Posterior cingulate gyrus (tissue), 11 donors: ENCODE data around the gene WDR27.
"Not testable (repeated sequence)": the region's sequence is repeated elsewhere in the genome, so short reads cannot be mapped to it uniquely, and the experiment has no call there.

Experiments
- DNase-seq, 10 donors: peaks; one replicate each; pipeline versions ENCODE4 v3.0.0 to v3.0.0-alpha.2; 2020 to 2021; ENCODE audit warnings: mixed read lengths in 3 of 10
- intact Hi-C: fragments of 100-400 bp; cut with DNase I; formaldehyde crosslinking; loops from one replicate; pipeline ENCODE4 v1.15.1; 2023

The WDR27 gene

DNA sequence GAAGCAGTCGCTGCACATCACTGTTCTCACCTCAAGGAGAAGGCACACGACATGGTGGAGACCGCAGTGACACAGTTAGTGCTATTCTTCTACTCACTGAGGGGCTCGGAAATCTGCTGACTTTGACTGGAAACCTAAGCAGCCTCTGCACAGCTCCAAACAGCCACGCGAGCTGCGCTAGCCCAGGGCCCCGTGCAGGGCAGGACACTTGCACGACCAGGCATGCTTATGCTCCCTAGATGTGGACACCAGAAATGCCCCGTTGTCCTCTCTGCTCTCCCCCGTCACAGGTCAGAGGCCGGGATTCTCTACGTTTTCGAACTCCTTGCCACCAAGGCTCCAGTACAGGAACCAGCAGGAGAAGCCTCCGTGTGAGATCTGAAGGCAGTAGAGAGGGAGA is 201.1 kb downstream of the WDR27 start:
- intact Hi-C loops: no loop called here
- peak in 1 of 10 donors; percentile 59 for DNase-seq

DNA sequence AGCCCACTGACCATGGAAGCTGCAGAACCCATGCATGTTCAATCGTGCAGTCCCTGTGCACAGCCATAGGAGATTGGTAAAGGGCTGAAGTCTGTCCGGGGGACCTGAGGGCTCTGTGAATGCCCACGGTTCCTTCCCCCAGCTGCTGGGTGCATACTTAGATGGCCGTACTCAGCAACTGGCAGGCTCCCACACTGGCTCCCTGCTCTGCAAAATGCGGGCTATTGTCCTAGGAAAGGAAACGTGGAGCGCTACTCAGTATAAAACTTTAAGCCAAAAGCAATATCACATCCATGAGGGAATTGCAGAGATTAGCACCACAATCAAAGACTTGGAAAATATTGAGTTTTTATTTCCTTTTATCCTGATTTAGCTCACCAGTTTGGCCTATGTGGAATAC is 202.0 kb downstream of the WDR27 start:
- DNase-seq: peak in 4 of 10 donors; percentile 32 to 80 (median 54)
- intact Hi-C loops: no loop called here

DNA sequence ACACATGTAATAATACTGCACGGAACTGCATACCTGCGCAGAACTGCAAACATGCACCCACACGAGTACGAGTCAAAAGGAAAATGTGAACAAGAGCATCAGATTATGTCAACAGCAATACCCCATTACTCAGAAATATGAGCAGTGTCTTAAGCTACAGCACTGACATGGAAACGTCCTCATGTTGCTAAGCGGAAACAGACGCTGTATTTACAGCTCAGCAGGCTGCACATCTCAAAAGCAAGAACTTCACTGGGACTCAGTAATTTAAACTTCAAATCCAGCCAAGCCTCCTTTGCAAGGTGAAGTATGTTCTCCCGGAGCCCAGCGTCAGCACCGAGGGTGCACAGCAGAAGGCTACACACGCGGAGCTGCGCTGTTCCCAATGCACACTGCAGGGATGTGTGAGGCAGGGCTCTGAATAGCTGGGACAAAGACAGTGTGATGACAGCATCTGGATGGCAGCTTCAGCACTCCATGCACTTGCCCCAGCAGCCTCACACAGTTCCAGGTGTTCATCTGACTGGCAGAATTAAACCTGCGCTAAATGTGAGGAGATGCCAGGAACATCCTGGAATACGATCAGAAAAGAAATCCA is 202.8 kb downstream of the WDR27 start:
- peak in 4 of 10 donors; percentile 18 to 91 (median 52) for DNase-seq
- intact Hi-C loops: no loop called here

DNA sequence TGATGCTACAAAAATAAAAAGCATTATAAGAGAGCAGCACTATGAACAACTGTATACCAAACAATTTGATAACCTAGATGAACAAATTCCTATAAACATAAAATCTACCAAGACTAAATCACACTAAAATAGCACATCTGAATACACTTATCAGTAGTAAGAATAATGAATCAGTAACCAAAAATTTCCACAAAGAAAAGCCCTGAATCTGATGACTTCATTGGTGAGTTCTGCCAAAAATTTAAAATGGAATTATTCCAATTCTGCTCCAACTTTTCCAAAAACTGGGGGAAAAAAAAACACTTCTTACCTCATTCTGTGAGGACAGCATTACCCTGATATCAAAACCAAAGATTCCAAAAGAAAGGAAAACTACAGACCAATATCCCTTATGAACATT is 206.2 kb downstream of the WDR27 start:
- intact Hi-C loops: no loop called here
- DNase-seq: no peak

DNA sequence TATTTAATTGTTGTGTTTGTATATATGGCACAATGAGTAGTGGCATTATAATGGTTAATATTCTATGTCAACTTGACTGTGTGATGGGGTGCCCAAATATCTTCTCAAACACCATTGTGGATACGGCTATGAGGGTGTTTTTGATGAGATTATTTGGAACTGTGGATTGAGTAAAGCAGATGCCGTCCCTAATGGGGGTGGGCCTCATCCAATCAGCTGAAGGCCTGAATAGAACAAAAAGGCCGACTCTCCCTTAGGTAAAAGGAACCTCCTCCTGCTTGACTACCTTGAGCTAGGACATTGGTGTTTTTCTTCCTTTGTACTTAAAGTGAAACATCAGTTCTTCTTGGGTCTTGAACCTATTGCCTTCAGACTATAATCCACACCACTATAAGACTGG is 207.8 kb downstream of the WDR27 start:
- no peak for DNase-seq
- intact Hi-C loops: no loop called here

DNA sequence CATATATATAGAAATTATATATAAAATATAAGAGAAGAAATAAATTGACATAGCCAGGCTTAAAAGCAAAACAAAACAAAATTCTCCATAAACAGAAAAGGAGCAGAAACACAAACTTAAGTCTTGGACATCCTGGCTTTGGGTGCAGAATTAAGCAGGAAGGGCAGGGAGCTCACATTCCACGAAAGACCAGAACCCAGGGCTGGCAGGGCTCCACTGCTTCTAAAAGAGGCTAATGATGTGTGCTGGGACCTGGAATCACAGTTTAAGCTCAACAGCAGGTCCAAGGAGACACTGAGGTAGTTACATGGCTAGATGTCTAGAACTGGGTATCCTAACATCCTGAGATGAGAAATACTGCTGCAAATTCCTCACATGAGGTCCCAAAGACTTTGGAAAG is 210.3 kb downstream of the WDR27 start:
- intact Hi-C loops: no loop called here

DNA sequence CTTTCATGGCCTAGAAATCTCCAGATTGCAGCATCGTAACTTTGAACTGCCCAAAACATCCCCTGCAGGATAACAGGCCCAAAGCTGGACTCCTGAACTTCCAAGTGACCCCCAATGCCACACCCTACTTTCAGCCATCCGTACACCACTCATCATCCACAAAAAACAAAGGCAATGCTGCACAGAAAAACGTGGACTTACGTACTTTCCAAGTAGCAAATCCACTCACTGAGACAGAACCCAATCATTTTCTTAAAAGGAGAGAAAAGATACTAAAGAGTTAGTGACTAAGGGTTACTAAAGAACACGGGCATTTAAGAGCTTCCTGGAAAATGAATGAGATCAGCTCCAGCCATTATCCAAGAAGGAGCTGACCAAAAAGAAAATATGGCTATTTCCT is 211.0 kb downstream of the WDR27 start:
- intact Hi-C loops: no loop called here
- no peak for DNase-seq

More for the DNA sequence above, 210.3 kb downstream of the WDR27 start:
- no peak for DNase-seq

DNA sequence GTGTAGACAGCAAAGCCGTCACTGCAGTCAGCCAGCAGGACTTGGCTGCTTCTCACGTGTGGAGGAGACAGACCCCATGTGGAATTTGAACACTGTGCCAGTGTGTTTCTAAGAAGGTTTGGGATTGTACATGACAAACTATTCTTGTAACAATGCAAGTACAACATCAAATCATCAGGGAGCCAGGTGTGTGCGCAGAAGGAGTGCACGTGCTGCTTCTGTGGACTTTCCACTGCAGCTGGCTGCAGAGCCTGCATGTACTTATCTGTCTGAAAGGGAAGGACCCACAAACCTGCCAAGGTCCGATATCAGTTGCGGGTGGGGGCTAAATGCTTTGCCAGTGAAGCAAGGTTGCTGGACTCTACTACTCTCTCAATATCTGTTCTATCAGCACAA is 211.6 kb downstream of the WDR27 start:
- intact Hi-C loops: no loop called here

DNA sequence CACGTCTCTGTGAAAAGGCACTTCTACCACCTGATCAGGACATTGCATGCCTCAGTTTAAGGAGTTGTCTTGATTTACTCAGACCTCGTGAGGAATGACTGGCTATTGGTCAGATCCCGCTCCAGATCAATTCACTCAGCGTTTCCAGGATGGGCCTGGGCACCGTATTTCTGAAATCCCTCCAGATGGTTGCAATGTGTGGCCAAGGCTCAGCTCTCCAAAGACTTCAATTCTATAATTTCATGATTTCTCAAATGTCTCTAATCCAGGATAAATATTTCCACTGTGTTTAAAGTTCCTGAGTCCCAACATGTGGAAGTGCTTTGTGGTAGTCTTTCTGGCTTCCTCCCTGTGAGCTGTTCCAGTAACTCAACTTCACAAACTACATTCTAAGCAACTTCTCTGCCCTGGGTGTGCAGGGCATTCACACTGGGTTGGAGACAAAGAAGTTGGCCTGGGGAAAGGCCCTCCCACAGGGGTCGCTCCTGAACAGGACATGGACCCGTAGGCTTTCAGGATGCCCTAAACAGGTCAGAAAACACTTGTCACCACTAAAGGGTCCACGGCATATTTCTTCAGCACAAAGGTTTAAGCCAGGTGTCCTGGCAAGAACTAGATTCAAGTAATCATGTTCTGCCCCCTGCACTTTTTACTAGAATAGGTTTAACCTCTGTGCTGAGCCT is 212.1 kb downstream of the WDR27 start:
- DNase-seq: no peak
- intact Hi-C loops: loop anchor here (10.0 kb wide), 1 partner anchor 595 kb away; no protein-coding TSS in a partner anchor

More for the DNA sequence above, 211.6 kb downstream of the WDR27 start:
- no peak for DNase-seq

DNA sequence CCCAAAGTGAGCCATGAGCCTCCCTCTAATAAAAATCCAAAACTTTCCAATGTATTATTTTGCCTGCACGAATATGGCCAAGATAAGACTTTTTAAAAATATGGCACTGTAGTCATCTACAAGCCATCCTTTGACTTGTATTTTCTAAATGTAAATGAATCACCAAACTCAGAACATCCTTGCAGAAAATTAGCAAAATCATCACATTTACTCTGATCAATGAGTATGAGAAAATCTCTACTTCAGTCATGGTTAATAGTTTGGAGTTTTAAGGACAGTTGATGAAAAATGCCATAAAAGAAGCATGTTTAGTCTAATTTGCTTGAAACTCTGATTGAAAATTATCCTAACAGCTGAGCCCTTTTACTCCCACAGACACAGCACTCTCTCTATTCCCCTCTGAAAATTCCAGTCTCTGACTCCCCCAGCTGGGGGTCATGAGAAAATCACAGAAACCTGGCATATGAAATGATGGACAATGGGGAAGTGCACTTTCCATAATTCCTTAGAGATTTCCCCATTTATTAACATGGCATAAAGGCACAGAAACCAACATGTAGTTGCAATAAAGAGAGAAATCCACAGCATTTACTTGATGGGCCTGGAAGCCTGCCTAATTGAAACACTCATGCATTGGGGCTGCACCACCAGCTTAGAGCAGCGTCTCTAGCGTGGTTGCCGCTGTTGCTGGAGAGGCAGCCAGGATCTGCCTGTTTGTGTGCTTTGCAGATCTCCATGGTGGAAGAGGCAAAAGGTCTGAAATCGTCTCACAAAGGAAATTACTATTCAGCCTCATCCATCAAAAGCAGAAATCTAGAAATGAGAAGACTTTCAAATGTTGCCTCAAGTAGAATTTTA is 214.0 kb downstream of the WDR27 start:
- intact Hi-C loops: loop anchor here (2.0 to 10.0 kb wide), 2 partner anchors 531 to 593 kb away; no protein-coding TSS in a partner anchor
- peak in 2 of 10 donors; percentile 27 to 65 for DNase-seq

DNA sequence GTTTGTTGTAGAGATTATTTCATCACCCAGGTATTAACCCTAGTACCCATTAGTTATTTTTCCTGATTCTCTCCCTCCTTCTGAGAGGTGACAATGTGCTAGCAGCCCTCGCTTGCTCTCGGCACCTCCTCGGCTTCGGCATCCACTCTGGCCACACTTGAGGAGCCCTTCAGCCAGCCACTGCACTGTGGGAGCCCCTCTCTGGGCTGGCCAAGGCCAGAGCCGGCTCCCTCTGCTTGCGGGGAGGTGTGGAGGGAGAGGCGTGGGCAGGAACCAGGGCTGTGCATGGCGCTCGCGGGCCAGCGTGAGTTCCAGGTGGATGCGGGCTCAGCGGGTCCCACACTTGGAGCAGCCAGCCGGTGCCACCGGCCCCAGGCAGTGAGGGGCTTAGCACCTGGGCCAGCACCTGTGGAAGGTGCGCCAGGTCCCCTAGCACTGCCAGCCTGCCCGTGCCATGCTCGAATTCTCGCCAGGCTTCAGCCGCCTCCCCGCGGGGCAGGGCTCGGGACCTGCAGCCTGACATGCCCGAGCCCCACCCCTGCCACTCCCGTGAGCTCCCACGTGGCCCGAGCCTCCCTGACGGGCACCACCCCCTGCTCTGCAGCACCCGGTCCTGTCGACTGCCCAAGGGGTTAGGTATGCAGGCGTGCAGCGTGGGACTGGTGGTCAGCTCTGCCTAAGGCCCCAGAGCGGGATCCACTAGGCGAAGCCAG is 221.9 kb downstream of the WDR27 start:
- peak in 3 of 10 donors; percentile 47 to 83 (median 76) for DNase-seq

DNA sequence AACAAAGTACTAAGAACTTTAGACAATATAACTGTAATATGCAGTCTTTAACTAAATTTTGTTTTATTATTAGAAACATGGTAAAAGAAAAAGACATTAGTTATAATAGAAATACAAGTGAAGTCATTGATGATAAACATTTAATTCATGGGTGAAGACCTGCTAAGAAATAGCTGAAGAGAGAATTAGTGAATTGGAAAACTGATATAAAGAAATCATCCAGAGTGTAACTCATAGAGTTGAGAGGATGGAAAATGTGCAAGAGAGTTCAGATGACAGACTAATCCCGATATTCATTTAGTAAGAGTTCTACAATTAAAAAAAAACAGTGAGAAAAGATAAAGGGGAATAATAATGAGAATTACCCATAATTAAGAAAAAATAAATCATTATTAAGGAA is 227.5 kb downstream of the WDR27 start:
- intact Hi-C loops: no loop called here
- DNase-seq: no peak

More for the DNA sequence above, 221.9 kb downstream of the WDR27 start:
- intact Hi-C loops: loop anchor here (10.0 kb wide), 1 partner anchor 585 kb away; no protein-coding TSS in a partner anchor

DNA sequence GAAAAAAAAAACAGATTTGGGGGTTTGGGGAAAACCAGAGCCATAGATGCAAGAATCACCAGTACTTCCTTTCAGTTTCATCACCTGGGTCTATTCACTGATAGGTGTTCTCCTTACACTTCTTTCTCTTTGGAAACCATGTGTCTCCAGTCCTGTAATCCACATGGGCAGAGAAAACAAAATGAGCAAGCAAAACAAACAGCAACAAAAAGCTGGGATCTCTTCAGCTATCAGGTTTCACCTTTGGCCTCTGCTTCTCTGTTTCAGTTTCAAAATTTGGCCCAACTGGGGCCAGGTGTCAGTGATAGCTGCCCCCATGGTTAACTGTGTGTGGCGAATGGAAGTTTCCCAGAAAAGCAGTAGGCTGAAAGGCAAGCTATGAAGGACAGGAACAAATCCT is 228.2 kb downstream of the WDR27 start:
- intact Hi-C loops: no loop called here
- no peak for DNase-seq

DNA sequence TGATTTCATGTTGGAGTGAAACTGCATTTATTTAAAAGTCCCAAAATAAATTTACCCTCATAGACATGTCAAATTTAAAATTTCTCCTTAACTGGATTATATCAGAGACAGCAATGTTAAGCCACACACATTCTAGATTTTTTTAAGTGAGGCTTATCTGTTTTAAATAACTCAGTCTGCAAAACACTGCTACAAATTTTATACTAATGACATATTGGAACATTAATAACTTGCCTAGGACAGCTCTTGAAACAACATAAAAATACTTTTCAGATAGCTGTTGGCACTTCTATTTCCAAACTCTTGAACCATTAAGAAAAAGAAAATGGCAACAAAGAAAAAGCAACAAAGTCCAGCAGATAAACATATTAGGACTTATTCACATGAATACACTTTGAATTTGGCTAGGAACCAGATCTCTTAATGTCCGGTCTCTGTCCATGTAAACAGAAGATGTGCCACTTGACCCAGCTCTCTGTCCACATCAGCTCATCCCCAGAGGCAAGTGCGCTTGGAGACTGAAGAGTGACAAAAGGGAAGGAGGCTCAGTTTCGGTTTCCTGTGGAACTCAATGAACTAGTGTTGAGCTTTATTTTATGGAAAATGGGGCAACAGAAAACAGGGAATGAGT is 228.9 kb downstream of the WDR27 start:
- DNase-seq: no peak
- intact Hi-C loops: no loop called here

DNA sequence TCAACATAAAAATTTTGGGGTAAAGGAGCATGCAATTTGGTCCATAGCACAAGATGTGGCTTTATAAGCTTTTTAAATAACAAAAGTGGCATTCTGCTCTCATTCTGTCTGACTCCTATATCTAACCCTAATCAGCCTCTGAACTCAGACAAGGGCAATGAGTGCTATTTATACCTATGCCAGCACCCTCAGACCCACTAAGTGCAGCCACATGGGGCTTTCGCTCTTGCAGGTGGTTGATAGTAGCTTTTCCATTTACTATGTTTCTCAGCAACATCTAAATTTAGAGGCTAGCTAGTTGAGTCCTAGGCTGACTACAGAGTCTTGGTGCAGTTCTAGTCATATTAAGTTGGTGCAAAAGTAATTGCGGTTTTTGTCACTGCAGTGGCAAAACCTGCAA is 231.0 kb downstream of the WDR27 start:
- no peak for DNase-seq
- intact Hi-C loops: no loop called here

DNA sequence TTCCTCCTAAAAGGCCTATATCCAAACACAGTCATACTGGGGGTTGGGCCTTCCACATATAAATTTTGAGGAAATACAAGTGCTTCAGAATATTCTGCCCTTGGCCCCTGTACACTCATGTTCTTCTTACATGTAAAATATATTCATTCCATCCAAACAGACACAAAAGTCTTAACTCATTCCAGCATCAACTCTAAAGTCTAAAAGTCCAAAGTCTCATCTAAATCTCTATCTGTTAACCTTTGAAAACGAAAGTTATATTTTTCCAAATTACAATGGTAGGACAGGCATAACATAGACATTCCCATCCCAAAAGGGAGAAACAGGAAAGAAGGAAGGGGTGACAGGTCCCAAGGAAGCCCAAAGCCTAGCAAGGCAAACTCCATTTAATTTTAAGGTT is 232.8 kb downstream of the WDR27 start:
- no peak for DNase-seq
- intact Hi-C loops: no loop called here

DNA sequence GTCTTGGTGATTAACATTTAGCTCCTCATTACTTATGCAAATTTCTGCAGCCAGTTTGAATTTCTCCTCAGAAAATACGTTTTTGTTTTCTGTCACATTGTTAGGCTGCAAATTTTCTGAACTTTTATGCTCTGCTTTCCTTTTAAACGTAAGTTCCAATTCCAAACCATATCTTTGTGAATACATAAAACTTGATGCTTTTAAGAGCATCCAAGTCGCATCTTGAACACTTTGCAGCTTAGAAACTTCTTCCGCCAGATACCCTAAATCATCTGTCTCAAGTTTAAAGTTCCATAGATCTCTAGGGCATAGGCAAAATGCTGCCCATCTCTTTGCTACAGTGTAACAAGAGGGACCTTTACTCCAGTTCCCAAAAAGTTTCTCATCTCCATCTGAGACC is 234.1 kb downstream of the WDR27 start:
- DNase-seq, intact Hi-C loops: not testable (repeated sequence)

DNA sequence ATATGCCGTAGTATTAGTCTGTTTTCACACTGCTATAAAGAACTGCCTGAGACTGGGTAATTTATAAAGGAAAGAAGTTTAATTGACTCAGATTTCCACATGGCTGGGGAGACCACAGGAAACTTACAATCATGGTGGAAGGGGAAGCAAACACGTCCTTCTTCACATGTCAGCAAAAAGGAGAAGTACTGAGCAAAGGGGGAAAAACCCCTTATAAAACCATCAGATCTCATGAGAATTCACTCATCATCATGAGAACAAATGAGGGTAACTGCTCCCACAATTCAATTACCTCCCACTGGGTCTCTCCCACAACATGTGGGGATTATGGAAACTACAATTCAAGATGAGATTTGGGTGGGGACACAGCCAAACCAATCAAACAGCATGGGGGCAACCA is 235.6 kb downstream of the WDR27 start:
- intact Hi-C loops, DNase-seq: not testable (repeated sequence)

DNA sequence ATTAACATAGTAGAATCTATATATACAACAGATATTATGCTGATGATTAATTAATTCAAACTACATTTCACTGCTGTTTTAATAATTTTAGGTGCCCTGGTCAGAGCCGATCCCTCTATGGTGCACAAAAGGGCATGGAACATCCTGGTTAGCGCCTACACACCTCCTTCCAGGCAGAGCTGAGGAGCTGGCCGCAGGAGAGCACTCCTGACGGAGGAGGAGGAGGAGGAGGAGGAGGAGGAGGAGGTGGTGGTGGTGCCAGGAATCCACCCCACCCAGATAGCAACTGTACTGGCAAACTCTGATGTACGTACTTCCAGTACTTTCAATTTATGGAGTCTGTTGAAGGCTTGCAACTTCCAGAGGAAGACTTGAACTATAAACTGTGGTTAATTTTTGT is 244.1 kb downstream of the WDR27 start:
- intact Hi-C loops: no loop called here
- DNase-seq: no peak

DNA sequence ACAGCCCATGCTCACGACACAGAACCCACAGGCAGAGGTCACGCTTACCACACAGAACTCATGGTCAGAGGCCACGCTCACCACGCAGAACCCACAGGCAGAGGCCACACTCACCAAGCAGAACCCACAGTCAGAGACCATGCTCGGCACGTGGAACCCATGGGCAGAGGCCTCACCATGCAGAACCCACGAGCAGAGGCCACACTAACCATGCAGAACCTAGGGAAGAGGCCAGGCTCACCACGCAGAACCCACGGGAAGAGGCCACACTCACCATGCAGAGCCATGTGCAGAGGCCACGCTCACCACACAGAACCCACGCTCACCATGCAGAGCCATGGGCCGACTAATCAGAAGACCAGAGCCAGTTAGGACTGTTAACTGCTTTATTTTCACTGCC is 245.0 kb downstream of the WDR27 start:
- intact Hi-C loops: no loop called here
- DNase-seq: peak in 1 of 10 donors; percentile 57
